NB4 (cell line): ENCODE data around the gene SCIN.

Experiments used
- POLR2A ChIP-seq: IDR thresholded peaks from 2 replicates; pipeline ENCODE4 v1.6.1; 2011; ENCODE audit warnings: mild to moderate bottlenecking; ENCODE audit not compliant: insufficient read length; ENCODE audit errors: extremely low read depth
- TF ChIP-seq, protein P1 (sequence below): IDR thresholded peaks from one replicate; pipeline ENCODE4 v1.5.1; 2012; ENCODE audit warnings: low read depth, low read length

- TF ChIP-seq, protein P1, sequence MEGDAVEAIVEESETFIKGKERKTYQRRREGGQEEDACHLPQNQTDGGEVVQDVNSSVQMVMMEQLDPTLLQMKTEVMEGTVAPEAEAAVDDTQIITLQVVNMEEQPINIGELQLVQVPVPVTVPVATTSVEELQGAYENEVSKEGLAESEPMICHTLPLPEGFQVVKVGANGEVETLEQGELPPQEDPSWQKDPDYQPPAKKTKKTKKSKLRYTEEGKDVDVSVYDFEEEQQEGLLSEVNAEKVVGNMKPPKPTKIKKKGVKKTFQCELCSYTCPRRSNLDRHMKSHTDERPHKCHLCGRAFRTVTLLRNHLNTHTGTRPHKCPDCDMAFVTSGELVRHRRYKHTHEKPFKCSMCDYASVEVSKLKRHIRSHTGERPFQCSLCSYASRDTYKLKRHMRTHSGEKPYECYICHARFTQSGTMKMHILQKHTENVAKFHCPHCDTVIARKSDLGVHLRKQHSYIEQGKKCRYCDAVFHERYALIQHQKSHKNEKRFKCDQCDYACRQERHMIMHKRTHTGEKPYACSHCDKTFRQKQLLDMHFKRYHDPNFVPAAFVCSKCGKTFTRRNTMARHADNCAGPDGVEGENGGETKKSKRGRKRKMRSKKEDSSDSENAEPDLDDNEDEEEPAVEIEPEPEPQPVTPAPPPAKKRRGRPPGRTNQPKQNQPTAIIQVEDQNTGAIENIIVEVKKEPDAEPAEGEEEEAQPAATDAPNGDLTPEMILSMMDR: peak; percentile 60
- TF ChIP-seq POLR2A: no peak
These were observed 53.5 kb downstream of the SCIN start for GRCh38 chr7:12623885-12624498.
